Esophagus squamous epithelium (tissue), 5 donors: ENCODE measurements around the gene ETV6. TPM values are rescaled to one million over a fixed set of nuclear protein-coding genes. Genes with fewer than 3 reads are reported as not detected.

Experiments
- DNase-seq: peaks from one replicate; lab custom pipeline; 2025; lab: John Stamatoyannopoulos, UW
- H3K27ac ChIP-seq, 4 donors: fragments of 200-600 bp; sonication (generic); one replicate each; pipeline ENCODE4 v1.5.1; 2016 to 2019; ENCODE audit warnings: mild to moderate bottlenecking in 1 of 4
- H3K27me3 ChIP-seq, 4 donors: fragments of 200-600 bp; sonication (generic); 1 replicate in 3 of 4; 2 replicates in 1 of 4; pipeline versions ENCODE4 v1.5.1 to v1.6.0; 2017 to 2021; ENCODE audit warnings: antibody characterized with exemption in 1 of 4
- H3K36me3 ChIP-seq, 3 donors: fragments of 200-600 bp; sonication (generic); one replicate each; pipeline ENCODE4 v1.5.1; 2016 to 2019
- H3K4me1 ChIP-seq, 3 donors: fragments of 200-600 bp; sonication (generic); one replicate each; pipeline ENCODE4 v1.5.1; 2017 to 2019
- H3K4me3 ChIP-seq, 4 donors: fragments of 200-600 bp; sonication (generic); 1 replicate in 3 of 4; 2 replicates in 1 of 4; pipeline ENCODE4 v1.5.1; 2016 to 2019; ENCODE audit warnings: mild to moderate bottlenecking in 2 of 4, moderate library complexity in 1 of 4
- H3K9me3 ChIP-seq, 3 donors: fragments of 200-600 bp; sonication (generic); one replicate each; pipeline ENCODE4 v1.5.1; 2016 to 2019
- CTCF ChIP-seq, 6 experiments: fragments of 450-650 bp in 4 of 6; fragments of 200-600 bp in 2 of 6; sonication (generic) in 2 of 6; IDR thresholded peaks; one replicate each; pipeline ENCODE4 v1.5.1; 2016 to 2019; ENCODE audit warnings: antibody characterized with exemption in 6 of 6, mild to moderate bottlenecking in 4 of 6, moderate library complexity in 4 of 6
- POLR2A ChIP-seq, 4 donors: fragments of 450-650 bp; IDR thresholded peaks; one replicate each; pipeline ENCODE4 v1.6.1; 2017; ENCODE audit warnings: antibody characterized with exemption in 4 of 4, mild to moderate bottlenecking in 4 of 4, moderate library complexity in 3 of 4
- WGBS, 2 donors: methylation state at CpG; one replicate each; pipeline ENCODE4 v1.1.5; 2018; 5-methylcytosine and 5-hydroxymethylcytosine counted together
- intact Hi-C: fragments of 100-400 bp; cut with DNase I; formaldehyde crosslinking; loops from one replicate; pipeline ENCODE4 v1.15.0; 2022
- total RNA-seq, 4 donors: library from RNA; depleted of rRNA; stranded (reverse); fragments of >200 nt; gene quantifications; one replicate each; pipeline ENCODE4 v1.1.0, GENCODE V29; 2016
- donor health status: DM: yes; HTN: yes; CAD: no.

The ETV6 gene
- total RNA-seq, 4 donors from 2014 or later, result 11.3 to 17.3 (median 13.8) TPM

DNA sequence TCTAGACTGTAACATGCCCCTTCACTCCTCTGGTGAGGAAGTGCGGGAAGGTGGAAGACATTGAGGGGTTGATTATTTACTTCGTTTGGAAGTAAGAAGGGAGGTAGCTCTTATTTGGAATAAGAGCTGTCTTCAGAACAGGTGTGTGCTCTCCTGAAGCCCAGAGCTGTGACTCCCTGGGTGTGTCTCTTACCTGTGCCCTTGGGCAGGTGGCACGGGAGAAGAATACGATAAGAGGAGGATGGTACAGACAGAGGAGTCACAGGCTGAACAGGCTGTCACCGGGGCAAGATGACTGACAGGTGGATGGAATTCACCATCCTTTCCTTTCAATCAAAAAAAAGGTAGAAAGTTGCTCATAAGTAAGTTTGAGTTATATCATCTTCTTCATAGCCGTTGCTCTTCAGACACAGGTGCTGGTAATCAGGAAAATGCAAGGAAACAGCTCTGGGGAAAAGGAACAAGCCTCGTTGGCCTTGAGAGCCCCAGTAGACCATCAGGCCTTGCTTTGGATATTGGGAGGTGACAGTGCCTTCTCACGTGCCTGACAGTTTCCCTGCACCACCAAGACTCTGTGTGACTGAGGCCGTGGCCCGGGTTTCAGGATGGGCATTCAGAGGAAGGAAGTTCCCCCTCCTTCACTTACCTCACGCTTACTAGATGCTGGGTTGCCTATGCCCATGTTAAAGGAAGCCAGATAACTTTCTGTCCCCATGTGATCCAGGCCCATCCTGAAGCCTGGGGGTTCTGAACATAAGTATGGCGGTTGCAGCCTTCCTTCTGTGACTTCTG, 120.4 kb downstream of the ETV6 start:
- TF ChIP-seq POLR2A (IDR thresholded peaks at IDR 0.05), result no peak
- no peak for TF ChIP-seq CTCF (IDR thresholded peaks at IDR 0.05)
- 84 to 89% methylated on average over 9 to 10 of the region's 12 CpGs for WGBS, 2 donors
- H3K4me3 ChIP-seq, result no peak overlapping the region
- no peak for DNase-seq
- H3K36me3 ChIP-seq, result peaks cover 0 to 8% (median 0%) of the 10 kb centered on the region in 3 donors
- no peaks in the 10 kb centered on the region for H3K9me3 ChIP-seq
- peak overlapping the region in 2 of 4 donors; percentile 6 to 31 for H3K27ac ChIP-seq
- no peaks in the 10 kb centered on the region for H3K27me3 ChIP-seq
- intact Hi-C loops, result no loop called here
- H3K4me1 ChIP-seq, result peaks cover 5 to 59% (median 14%) of the 10 kb centered on the region in 3 donors

DNA sequence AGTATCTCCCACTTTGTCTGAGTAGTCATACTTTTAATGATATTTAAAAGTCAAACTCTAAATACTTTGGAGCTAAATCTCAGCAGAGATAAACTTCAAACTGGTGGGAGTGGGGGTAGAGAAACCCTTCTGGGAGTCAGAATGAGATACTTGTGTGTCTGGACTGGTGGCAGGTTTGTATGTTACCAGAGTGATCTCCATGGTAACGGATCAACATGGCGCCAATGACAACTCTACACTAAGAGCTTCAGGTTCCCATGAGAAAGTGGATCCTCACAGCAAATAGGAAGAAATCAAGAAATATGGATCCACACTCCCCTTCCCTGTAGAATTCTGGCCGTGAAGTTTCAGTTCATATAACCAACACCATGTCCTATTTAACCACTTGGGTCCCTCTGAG, 121.9 kb downstream of the ETV6 start:
- Histone ChIP-seq H3K4me1 (peaks cover 7 to 57% (median 8%) of the 10 kb centered on the region in 3 donors), H3K27ac (peak overlapping the region in 2 of 4 donors; percentile 3 to 32), H3K4me3 (no peak overlapping the region), H3K27me3 (no peaks in the 10 kb centered on the region), H3K36me3 (peaks cover 0 to 8% (median 0%) of the 10 kb centered on the region in 3 donors), H3K9me3 (no peaks in the 10 kb centered on the region)
- intact Hi-C loops, result no loop called here
- TF ChIP-seq POLR2A (IDR thresholded peaks at IDR 0.05) (no peak), CTCF (IDR thresholded peaks at IDR 0.05) (no peak)
- DNase-seq, result no peak
- WGBS, 2 donors, result 63 to 80% methylated on average over 3 of the region's 3 CpGs

DNA sequence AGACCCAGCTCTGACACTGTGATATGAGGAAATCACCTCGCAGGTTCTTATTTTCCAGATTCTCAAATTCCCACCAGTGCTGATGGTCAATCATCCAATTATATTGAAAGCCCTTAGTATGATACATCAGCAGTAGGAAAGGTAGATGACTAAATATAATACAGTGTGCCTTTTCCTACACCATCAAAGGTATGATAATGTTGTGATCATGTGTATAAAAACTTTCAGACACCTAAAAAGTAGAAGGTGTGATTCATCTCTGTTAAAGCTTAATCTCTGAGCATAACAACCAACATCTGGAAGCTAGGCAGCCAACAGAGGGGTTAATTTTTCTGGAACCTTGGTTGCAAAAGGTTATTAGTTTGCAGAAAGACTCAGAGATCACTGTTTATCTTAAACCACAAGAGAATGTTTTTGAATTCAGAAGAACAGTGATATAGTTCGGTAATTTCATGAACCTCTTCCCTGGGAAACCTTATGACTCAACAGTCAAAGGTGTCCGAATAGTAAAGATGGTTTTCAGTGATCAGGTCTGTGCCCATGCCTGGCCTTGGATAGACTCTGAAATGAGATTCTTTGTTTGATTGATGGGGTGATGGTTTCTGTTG, 122.5 kb downstream of the ETV6 start:
- TF ChIP-seq CTCF (IDR thresholded peaks at IDR 0.05) (no peak), POLR2A (IDR thresholded peaks at IDR 0.05) (no peak)
- Histone ChIP-seq H3K36me3 (peaks cover 0 to 8% (median 0%) of the 10 kb centered on the region in 3 donors), H3K4me3 (no peak overlapping the region), H3K27me3 (no peaks in the 10 kb centered on the region), H3K9me3 (no peaks in the 10 kb centered on the region), H3K27ac (peak overlapping the region in 3 of 4 donors; percentile 3 to 32 (median 14)), H3K4me1 (peaks cover 4 to 50% (median 7%) of the 10 kb centered on the region in 3 donors)
- intact Hi-C loops, result no loop called here
- WGBS, 2 donors, result 76 to 77% methylated on average over 3 of the region's 3 CpGs
- DNase-seq, result no peak

GRCh38 chr12:11773889-11774677, 124.6 kb downstream of the ETV6 start:
- 72 to 75% methylated on average over 7 to 9 of the region's 10 CpGs for WGBS, 2 donors
- no peak for TF ChIP-seq CTCF (IDR thresholded peaks at IDR 0.05)
- TF ChIP-seq POLR2A (IDR thresholded peaks at IDR 0.05), result no peak
- no peak overlapping the region for H3K4me3 ChIP-seq
- intact Hi-C loops, result no loop called here
- H3K27me3 ChIP-seq, result no peaks in the 10 kb centered on the region
- peaks cover 0 to 8% (median 0%) of the 10 kb centered on the region in 3 donors for H3K36me3 ChIP-seq
- peaks cover 7 to 48% (median 12%) of the 10 kb centered on the region in 3 donors for H3K4me1 ChIP-seq
- no peak for DNase-seq
- no peaks in the 10 kb centered on the region for H3K9me3 ChIP-seq
- peak overlapping the region; percentile 30 to 77 (median 41) for H3K27ac ChIP-seq
